Ectodermal cell (in vitro differentiated cells): Measurements from ENCODE around the gene MS4A10.

ENCODE experiments used
- H3K27ac ChIP-seq: 2 replicates; pipeline ENCODE4 v1.7.0; 2013; ENCODE audit warnings: mild to moderate bottlenecking, low read depth, low read length; ENCODE audit not compliant: insufficient read depth, poor library complexity, severe bottlenecking
- H3K27me3 ChIP-seq: 2 replicates; pipeline ENCODE4 v1.7.0; 2013; ENCODE audit warnings: mild to moderate bottlenecking, low read length; ENCODE audit not compliant: insufficient read depth, control insufficient read depth, poor library complexity, severe bottlenecking
- H3K36me3 ChIP-seq: one replicate; pipeline ENCODE4 v1.7.0; 2013; ENCODE audit warnings: low read length; ENCODE audit not compliant: control insufficient read depth, insufficient read depth
- H3K4me1 ChIP-seq: one replicate; pipeline ENCODE4 v1.7.0; 2013; ENCODE audit warnings: low read length; ENCODE audit not compliant: control insufficient read depth, insufficient read depth
- H3K4me3 ChIP-seq: 2 replicates; pipeline ENCODE4 v1.7.0; 2013; ENCODE audit warnings: low read depth, low read length, control low read depth; ENCODE audit not compliant: insufficient read depth
- H3K9me3 ChIP-seq: 2 replicates; pipeline ENCODE4 v1.7.0; 2013; ENCODE audit warnings: mild to moderate bottlenecking, low read length, moderate library complexity; ENCODE audit not compliant: control insufficient read depth
- WGBS, 2 experiments: methylation state at CpG; one replicate each; pipeline ENCODE4 v1.1.7; 2013; ENCODE audit warnings: missing lambda C conversion rate in 2 of 2; 5-methylcytosine and 5-hydroxymethylcytosine counted together

MS4A10 gene

GRCh38 chr11:60798631-60799030 lies 13.5 kb downstream of the MS4A10 start:
- Histone ChIP-seq H3K4me3 (no peak overlapping the region), H3K27me3 (no peaks in the 10 kb centered on the region), H3K9me3 (no peaks in the 10 kb centered on the region), H3K4me1 (no peaks in the 10 kb centered on the region), H3K36me3 (no peaks in the 10 kb centered on the region), H3K27ac (no peak overlapping the region)
- 94 to 95% methylated on average over 3 of the region's 3 CpGs for WGBS, 2 experiments

GRCh38 chr11:60801194-60801593 lies 16.1 kb downstream of the MS4A10 start:
- no peaks in the 10 kb centered on the region for H3K27me3 ChIP-seq
- WGBS, 2 experiments, result 91 to 92% methylated on average over 10 of the region's 10 CpGs
- H3K36me3 ChIP-seq, result no peaks in the 10 kb centered on the region
- no peaks in the 10 kb centered on the region for H3K9me3 ChIP-seq
- H3K4me3 ChIP-seq, result no peak overlapping the region
- H3K27ac ChIP-seq, result no peak overlapping the region
- H3K4me1 ChIP-seq, result no peaks in the 10 kb centered on the region

GRCh38 chr11:60803273-60803936 lies 18.3 kb downstream of the MS4A10 start:
- no peak overlapping the region for H3K4me3 ChIP-seq
- H3K4me1 ChIP-seq, result no peaks in the 10 kb centered on the region
- WGBS, 2 experiments, result 89 to 90% methylated on average over 7 of the region's 7 CpGs
- no peaks in the 10 kb centered on the region for H3K36me3 ChIP-seq
- H3K27ac ChIP-seq, result no peak overlapping the region
- H3K9me3 ChIP-seq, result no peaks in the 10 kb centered on the region
- H3K27me3 ChIP-seq, result no peaks in the 10 kb centered on the region

- WGBS, 2 experiments, result 73 to 81% methylated on average over 3 of the region's 3 CpGs
- Histone ChIP-seq H3K27ac (no peak overlapping the region), H3K4me1 (no peaks in the 10 kb centered on the region), H3K9me3 (no peaks in the 10 kb centered on the region), H3K36me3 (no peaks in the 10 kb centered on the region), H3K4me3 (no peak overlapping the region), H3K27me3 (no peaks in the 10 kb centered on the region)
These were observed 24.1 kb downstream of the MS4A10 start for GRCh38 chr11:60809249-60809648.

GRCh38 chr11:60809691-60810090 lies 24.6 kb downstream of the MS4A10 start:
- Histone ChIP-seq H3K36me3 (no peaks in the 10 kb centered on the region), H3K27ac (no peak overlapping the region), H3K9me3 (no peaks in the 10 kb centered on the region), H3K4me3 (no peak overlapping the region), H3K4me1 (no peaks in the 10 kb centered on the region), H3K27me3 (no peaks in the 10 kb centered on the region)
- WGBS, 2 experiments, result 92 to 94% methylated on average over 11 of the region's 11 CpGs

- WGBS, 2 experiments, result 92 to 94% methylated on average over 4 of the region's 4 CpGs
- Histone ChIP-seq H3K36me3 (no peaks in the 10 kb centered on the region), H3K27ac (no peak overlapping the region), H3K4me1 (no peaks in the 10 kb centered on the region), H3K9me3 (no peaks in the 10 kb centered on the region), H3K4me3 (no peak overlapping the region), H3K27me3 (no peaks in the 10 kb centered on the region)
These were observed 25.0 kb downstream of the MS4A10 start for GRCh38 chr11:60810151-60810550.

- Histone ChIP-seq H3K4me3 (no peak overlapping the region), H3K27ac (no peak overlapping the region), H3K4me1 (no peaks in the 10 kb centered on the region), H3K36me3 (no peaks in the 10 kb centered on the region), H3K9me3 (no peaks in the 10 kb centered on the region), H3K27me3 (no peaks in the 10 kb centered on the region)
- 86 to 89% methylated on average over 8 of the region's 8 CpGs for WGBS, 2 experiments
These were observed 25.4 kb downstream of the MS4A10 start for GRCh38 chr11:60810569-60810968.

GRCh38 chr11:60813324-60813723 lies 28.2 kb downstream of the MS4A10 start:
- Histone ChIP-seq H3K36me3 (no peaks in the 10 kb centered on the region), H3K9me3 (no peaks in the 10 kb centered on the region), H3K27me3 (no peaks in the 10 kb centered on the region), H3K27ac (no peak overlapping the region), H3K4me3 (no peak overlapping the region), H3K4me1 (no peaks in the 10 kb centered on the region)
- WGBS, 2 experiments, result 86 to 94% methylated on average over 1 of the region's 1 CpG

- Histone ChIP-seq H3K4me1 (no peaks in the 10 kb centered on the region), H3K36me3 (no peaks in the 10 kb centered on the region), H3K4me3 (no peak overlapping the region), H3K27ac (no peak overlapping the region), H3K27me3 (no peaks in the 10 kb centered on the region), H3K9me3 (no peaks in the 10 kb centered on the region)
- WGBS, 2 experiments, result 84 to 88% methylated on average over 2 of the region's 2 CpGs
These were observed 29.0 kb downstream of the MS4A10 start for GRCh38 chr11:60814112-60814511.

- H3K36me3 ChIP-seq, result no peaks in the 10 kb centered on the region
- H3K27me3 ChIP-seq, result no peaks in the 10 kb centered on the region
- no peaks in the 10 kb centered on the region for H3K4me1 ChIP-seq
- no peak overlapping the region for H3K27ac ChIP-seq
- no peak overlapping the region for H3K4me3 ChIP-seq
- no peaks in the 10 kb centered on the region for H3K9me3 ChIP-seq
- 97 to 98% methylated on average over 2 of the region's 2 CpGs for whole genome bisulfite sequencing, 2 experiments
These were observed 31.5 kb downstream of the MS4A10 start for GRCh38 chr11:60816590-60817157.
